Measurements from ENCODE around the gene TBL1X. TPM values are rescaled to one million over a fixed set of nuclear protein-coding genes. Genes with fewer than 3 reads are reported as not detected.

Gene TBL1X
- total and polyA plus RNA-seq, 2 of the 4 experiments (the other 2 are of a cell fraction), result 16.2 to 20.8 TPM

DNA sequence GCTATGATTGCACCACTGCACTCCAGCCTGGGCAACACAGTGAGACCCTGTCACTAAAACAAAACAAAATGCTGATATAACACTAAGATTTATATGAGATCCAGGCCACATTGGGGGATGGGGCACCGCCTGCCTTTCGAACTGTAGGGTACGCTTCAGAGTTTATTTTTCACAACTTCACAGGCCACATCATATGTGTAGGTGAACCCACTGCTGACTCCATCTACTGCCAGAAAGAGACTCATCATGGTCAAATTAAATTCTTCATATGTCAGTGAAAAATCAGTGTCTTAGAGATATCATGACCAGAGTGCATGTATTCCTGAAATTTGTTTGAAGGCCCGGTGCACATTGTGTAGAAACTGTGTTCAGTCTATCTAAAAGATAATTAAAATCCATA, 178.9 kb downstream of the TBL1X start:
- POLR2A ChIA-PET (ENCODE audit: unreplicated experiment), result no interaction called here
- Histone ChIP-seq H3K27ac (ENCODE audit: insufficient read depth, low read length) (no peak overlapping the region), H3K9me3 (ENCODE audit: control insufficient read depth, insufficient read depth, low read length) (no peaks in the 10 kb centered on the region), H3K14ac (replicated peaks; ENCODE audit: low read depth, low read length) (no peak overlapping the region), H2BK15ac (ENCODE audit: low read depth, low read length) (no peak overlapping the region), H3K9me1 (ENCODE audit: insufficient read depth, low read length) (no peaks in the 10 kb centered on the region), H4K20me1 (ENCODE audit: insufficient read depth, low read length) (peaks cover 6% of the 10 kb centered on the region), H3K79me1 (ENCODE audit: low read depth in 1 of 2, low read length in 2 of 2) (peaks cover 38 to 51% of the 10 kb centered on the region in 2 experiments), H2BK5ac (ENCODE audit: low read depth, low read length, poor library complexity, severe bottlenecking) (no peak overlapping the region), H4K5ac (ENCODE audit: low read depth, low read length) (no peak overlapping the region), H3K36me3 (ENCODE audit: control insufficient read depth, insufficient read depth, low read length) (0 out of 2 replicates have a peak, but pooled peaks cover 1% of the 10 kb centered on the region), H3K27me3 (ENCODE audit: control insufficient read depth, insufficient read depth, low read length) (no peaks in the 10 kb centered on the region), H3K4me3 (ENCODE audit: insufficient read depth, low read depth, low read length) (no peak overlapping the region), H3K23ac (ENCODE audit: low read depth, low read length) (no peak overlapping the region), H3K9ac (ENCODE audit: low read depth, low read length) (no peak overlapping the region), H4K91ac (ENCODE audit: insufficient read depth, low read depth, low read length) (no peak overlapping the region), H3K4me2 (ENCODE audit: low read depth, low read length) (no peak overlapping the region), H2AK9ac (replicated peaks; ENCODE audit: low read depth, low read length, poor library complexity) (no peak overlapping the region), H2BK120ac (ENCODE audit: low read depth, low read length) (no peak overlapping the region), H2BK20ac (ENCODE audit: low read depth, low read length) (no peak overlapping the region), H3K56ac (ENCODE audit: extremely low read depth, insufficient read depth, low read length) (no peak overlapping the region), H3K4me1 (ENCODE audit: control insufficient read depth, insufficient read depth, low read length) (peaks cover 5% of the 10 kb centered on the region), H3K18ac (ENCODE audit: low read depth, low read length) (no peak overlapping the region), H2AK5ac (ENCODE audit: low read depth, low read length) (no peak overlapping the region), H3K4ac (ENCODE audit: low read depth, low read length) (no peak overlapping the region), H2AFZ (replicated peaks; ENCODE audit: low read length, poor library complexity) (no peak overlapping the region), H4K8ac (ENCODE audit: low read depth in 2 of 2, low read length in 2 of 2) (no peak overlapping the region)
- in situ Hi-C loops (cut with MboI; ENCODE audit: low sequenced_read_pairs) (no loop called here), intact Hi-C loops (cut with micrococcal nuclease) (no loop called here), dilution Hi-C loops (cut with HindIII; ENCODE audit: low sequenced_read_pairs, unreplicated experiment) (no loop called here)
- CTCF ChIA-PET, result no interaction called here
- BruUV-seq (replicated peaks), result no TSS peak
- DNase-seq, result no peak
- TF ChIP-seq RCOR1 (IDR thresholded peaks at IDR 0.05; ENCODE audit: insufficient replicate concordance, low read length) (no peak), CEBPB (IDR thresholded peaks at IDR 0.05; ENCODE audit: low read depth, low read length) (no peak), MAZ (IDR thresholded peaks at IDR 0.05; ENCODE audit: borderline replicate concordance, low read depth, low read length) (no peak), CTCF (conservative IDR thresholded peaks at IDR 0.05; ENCODE audit: low read depth, low read length) (no peak), RAD21 (IDR thresholded peaks at IDR 0.05; ENCODE audit: low read length) (no peak), CHD1 (IDR thresholded peaks at IDR 0.05; ENCODE audit: low read depth, low read length) (no peak), POLR2A (IDR thresholded peaks at IDR 0.05; ENCODE audit: low read depth, low read length) (no peak), RFX5 (IDR thresholded peaks at IDR 0.05; ENCODE audit: low read depth, low read length) (no peak), FOS (IDR thresholded peaks at IDR 0.05; ENCODE audit: low read depth, low read length) (no peak), MXI1 (IDR thresholded peaks at IDR 0.05; ENCODE audit: borderline replicate concordance, low read depth, low read length) (no peak), MAFK (IDR thresholded peaks at IDR 0.05; ENCODE audit: low read depth, low read length) (no peak), USF2 (IDR thresholded peaks at IDR 0.05; ENCODE audit: low read depth, low read length) (no peak), BHLHE40 (IDR thresholded peaks at IDR 0.05; ENCODE audit: low read depth, low read length) (no peak), NFE2L2 (IDR thresholded peaks at IDR 0.05; ENCODE audit: low read depth, low read length) (no peak)
- TF ChIP-seq, protein P1, sequence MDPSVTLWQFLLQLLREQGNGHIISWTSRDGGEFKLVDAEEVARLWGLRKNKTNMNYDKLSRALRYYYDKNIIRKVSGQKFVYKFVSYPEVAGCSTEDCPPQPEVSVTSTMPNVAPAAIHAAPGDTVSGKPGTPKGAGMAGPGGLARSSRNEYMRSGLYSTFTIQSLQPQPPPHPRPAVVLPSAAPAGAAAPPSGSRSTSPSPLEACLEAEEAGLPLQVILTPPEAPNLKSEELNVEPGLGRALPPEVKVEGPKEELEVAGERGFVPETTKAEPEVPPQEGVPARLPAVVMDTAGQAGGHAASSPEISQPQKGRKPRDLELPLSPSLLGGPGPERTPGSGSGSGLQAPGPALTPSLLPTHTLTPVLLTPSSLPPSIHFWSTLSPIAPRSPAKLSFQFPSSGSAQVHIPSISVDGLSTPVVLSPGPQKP (IDR thresholded peaks at IDR 0.05; ENCODE audit: borderline replicate concordance, low read depth, low read length), result no peak
- no CpG with 5 or more reads among the region's 4 CpGs for WGBS, 2 experiments (ENCODE audit: extremely low coverage in 2 of 2, insufficient read length in 1 of 2)
- no peak for ATAC-seq (ENCODE audit: low read depth)

Data from IMR-90 (cell line).